Kidney epithelial cell (primary cell): ENCODE measurements around the gene RAMACL. TPM values are rescaled to one million over a fixed set of nuclear protein-coding genes. Genes with fewer than 3 reads are reported as not detected.

Experiments
- DNase-seq: peaks from one replicate; pipeline ENCODE4 v3.0.0-alpha.2; 2010; ENCODE audit warnings: low read depth
- H3K27me3 ChIP-seq: 2 replicates; pipeline ENCODE4 v1.6.0; 2011; ENCODE audit warnings: low read length; ENCODE audit not compliant: control insufficient read depth, insufficient read depth
- H3K36me3 ChIP-seq: 2 replicates; pipeline ENCODE4 v1.5.1; 2011; ENCODE audit warnings: low read length; ENCODE audit not compliant: control insufficient read depth, insufficient read depth
- H3K4me3 ChIP-seq: 2 replicates; pipeline ENCODE4 v1.5.1; 2011; ENCODE audit warnings: low read depth, mild to moderate bottlenecking, control low read depth, low read length
- total RNA-seq: library from RNA; depleted of rRNA; stranded (reverse); fragments of >200 nt; gene quantifications from 2 replicates; pipeline ENCODE4 v1.2.3, GENCODE V29; 2015
- TF ChIP-seq, protein P1 (sequence below): IDR thresholded peaks from 2 replicates; pipeline ENCODE4 v1.5.1; 2011; ENCODE audit warnings: mild to moderate bottlenecking, moderate library complexity, low read length, control low read depth, inconsistent platforms; ENCODE audit not compliant: insufficient read depth, poor library complexity, severe bottlenecking

The RAMACL gene
- total RNA-seq, 1 donor from 2014 or later = 0.88 TPM

DNA sequence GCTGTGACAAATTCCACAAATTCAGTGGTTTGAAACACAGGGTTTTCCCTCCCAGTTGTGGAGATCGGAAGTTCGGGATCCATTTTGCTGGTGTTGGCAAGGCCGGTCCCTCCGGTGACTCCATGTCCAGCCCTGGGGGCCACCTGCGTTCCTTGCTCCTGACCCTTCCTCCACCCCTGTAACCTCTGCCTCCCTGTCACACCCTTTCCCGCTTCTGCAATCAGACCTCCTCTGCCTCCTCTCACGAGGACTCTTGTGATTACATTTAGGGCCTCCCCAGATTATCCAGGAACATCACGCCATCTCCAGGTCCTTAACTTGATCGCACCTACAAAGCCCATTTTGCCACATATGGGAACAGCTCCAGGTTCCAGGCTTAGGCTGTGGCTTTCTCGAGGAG, 28.1 kb upstream of the RAMACL start:
- Histone ChIP-seq H3K36me3 (no peaks in the 10 kb centered on the region), H3K4me3 (no peak overlapping the region), H3K27me3 (no peaks in the 10 kb centered on the region)
- TF ChIP-seq, protein P1, sequence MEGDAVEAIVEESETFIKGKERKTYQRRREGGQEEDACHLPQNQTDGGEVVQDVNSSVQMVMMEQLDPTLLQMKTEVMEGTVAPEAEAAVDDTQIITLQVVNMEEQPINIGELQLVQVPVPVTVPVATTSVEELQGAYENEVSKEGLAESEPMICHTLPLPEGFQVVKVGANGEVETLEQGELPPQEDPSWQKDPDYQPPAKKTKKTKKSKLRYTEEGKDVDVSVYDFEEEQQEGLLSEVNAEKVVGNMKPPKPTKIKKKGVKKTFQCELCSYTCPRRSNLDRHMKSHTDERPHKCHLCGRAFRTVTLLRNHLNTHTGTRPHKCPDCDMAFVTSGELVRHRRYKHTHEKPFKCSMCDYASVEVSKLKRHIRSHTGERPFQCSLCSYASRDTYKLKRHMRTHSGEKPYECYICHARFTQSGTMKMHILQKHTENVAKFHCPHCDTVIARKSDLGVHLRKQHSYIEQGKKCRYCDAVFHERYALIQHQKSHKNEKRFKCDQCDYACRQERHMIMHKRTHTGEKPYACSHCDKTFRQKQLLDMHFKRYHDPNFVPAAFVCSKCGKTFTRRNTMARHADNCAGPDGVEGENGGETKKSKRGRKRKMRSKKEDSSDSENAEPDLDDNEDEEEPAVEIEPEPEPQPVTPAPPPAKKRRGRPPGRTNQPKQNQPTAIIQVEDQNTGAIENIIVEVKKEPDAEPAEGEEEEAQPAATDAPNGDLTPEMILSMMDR = no peak
- DNase-seq = no peak

DNA sequence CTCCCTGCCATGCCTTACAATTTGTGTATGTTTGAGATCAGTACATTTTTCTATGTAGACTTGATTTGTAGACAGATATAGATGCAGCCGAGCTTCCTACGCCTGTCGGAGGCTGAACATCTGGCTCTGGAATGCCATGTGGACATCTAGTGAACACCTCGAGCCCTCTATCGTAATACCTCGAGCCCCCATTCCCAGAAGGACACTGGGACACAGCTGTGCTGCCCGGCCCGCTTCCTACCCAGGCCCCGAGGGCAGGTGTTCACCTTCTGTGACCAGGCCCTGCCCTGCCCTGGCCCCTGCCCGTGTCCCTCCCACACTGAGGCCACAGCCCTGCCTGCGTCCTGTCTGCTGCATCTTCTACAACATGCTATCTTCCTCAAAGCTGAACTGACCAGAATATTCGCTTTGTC, 27.7 kb upstream of the RAMACL start:
- TF ChIP-seq, protein P1 = no peak
- Histone ChIP-seq H3K36me3 (no peaks in the 10 kb centered on the region), H3K4me3 (no peak overlapping the region), H3K27me3 (no peaks in the 10 kb centered on the region)
- no peak for DNase-seq

DNA sequence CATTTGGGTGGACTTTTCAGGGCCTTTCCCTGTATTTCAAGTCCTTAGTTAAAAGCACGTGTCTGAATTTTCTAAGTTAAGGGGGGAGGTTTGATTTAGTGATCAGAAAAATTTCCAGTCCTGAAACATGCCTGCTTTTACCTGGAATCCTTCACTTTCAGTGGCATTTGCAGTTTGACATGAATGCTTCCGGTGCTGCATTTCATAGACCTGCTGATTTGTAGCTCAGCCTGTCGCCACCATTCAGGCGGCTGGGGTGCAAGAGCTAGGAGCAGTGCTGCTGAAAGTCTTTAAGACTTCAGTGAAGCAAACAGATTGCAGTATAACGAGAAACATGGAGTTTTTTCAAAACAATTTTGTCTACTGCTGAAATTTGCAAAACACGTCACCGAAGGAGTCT, 26.5 kb upstream of the RAMACL start:
- Histone ChIP-seq H3K4me3 (no peak overlapping the region), H3K36me3 (no peaks in the 10 kb centered on the region)
- TF ChIP-seq, protein P1 = no peak

DNA sequence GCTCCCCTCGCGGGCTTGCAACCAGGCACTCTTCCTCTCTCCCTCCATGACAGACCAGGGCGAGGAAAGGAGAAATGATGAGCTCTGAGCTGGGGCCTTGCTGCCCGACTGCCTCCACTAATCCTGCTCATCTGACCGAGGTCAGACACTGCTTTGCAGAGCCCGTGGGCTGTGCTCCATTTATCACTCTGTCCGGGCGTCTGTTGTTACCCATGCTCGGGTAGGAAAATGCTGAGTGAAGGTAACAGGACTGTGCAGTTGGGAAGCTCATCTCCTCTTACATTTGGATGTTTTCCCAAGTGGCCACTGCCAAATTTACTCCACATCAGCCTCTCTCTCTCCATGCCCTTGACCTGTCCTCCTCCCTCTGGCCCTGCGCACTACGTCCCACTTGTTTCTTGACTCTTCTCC, 26.0 kb upstream of the RAMACL start:
- Histone ChIP-seq H3K4me3 (no peak overlapping the region), H3K36me3 (no peaks in the 10 kb centered on the region), H3K27me3 (no peaks in the 10 kb centered on the region)
- TF ChIP-seq, protein P1 = no peak
- DNase-seq = no peak

More for the DNA sequence above, 26.5 kb upstream of the RAMACL start:
- no peaks in the 10 kb centered on the region for H3K27me3 ChIP-seq
- DNase-seq = no peak

DNA sequence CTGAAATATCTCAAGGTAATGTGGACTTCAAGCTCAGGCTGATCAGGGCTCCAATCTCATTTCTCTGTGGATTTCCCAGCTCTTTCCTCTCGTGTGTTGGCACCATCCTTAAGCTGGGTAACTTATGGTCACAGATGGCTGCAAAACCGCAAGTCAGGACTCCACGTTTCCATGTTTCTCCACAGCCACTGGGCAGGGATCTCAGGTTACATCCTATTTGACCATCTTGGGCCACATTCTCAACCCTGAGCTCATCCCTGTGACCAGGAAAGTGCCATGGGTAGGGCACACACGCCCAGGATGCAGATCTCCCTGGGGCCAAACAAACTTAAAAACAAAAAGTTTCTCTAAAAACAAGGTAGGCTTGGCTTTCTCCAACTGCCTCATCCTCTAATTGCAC, 25.2 kb upstream of the RAMACL start:
- no peak for DNase-seq
- TF ChIP-seq, protein P1 = no peak
- Histone ChIP-seq H3K36me3 (no peaks in the 10 kb centered on the region), H3K27me3 (no peaks in the 10 kb centered on the region), H3K4me3 (no peak overlapping the region)

DNA sequence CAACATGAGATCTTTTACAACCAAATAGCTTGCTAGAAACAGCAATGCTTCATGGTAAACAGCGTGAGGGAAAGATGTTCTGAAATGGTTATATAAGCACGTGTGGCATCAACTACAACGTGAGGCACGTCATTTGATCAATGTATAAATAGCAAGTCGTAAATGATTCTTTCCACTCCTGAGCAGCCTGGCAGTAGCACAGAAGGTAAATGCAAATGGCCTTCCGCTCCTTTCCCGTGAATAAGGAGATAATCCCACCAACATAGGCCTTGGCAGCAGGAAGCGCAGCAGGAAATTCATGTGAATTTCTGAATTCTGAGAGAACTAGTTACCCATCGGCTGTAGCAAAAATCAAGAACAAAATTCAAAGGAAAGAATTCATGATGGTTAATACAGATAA, 23.6 kb upstream of the RAMACL start:
- TF ChIP-seq, protein P1 = no peak
- no peaks in the 10 kb centered on the region for H3K36me3 ChIP-seq
- DNase-seq = no peak

More for the DNA sequence above, 23.6 kb upstream of the RAMACL start:
- Histone ChIP-seq H3K4me3 (no peak overlapping the region), H3K27me3 (no peaks in the 10 kb centered on the region)
